ENCODE results near the gene KAZN.
"Not testable (repeated sequence)": the region's sequence is repeated elsewhere in the genome, so short reads cannot be mapped to it uniquely, and the experiment has no call there.

KAZN gene

GRCh38 chr1:14598498-14599182 is at the start of gene KAZN:
Gene KAZN (plus strand): TSS chr1:14598685.
- DNase-seq, result no peak

GRCh38 chr1:14549897-14550620 is 48.4 kb upstream of the KAZN start:
- no peak for DNase-seq

GRCh38 chr1:14551386-14551785 is 47.1 kb upstream of the KAZN start:
- no peak for DNase-seq

- DNase-seq, result no peak
These were observed 46.1 kb upstream of the KAZN start for GRCh38 chr1:14552246-14552965.

- DNase-seq, result no peak
These were observed 44.8 kb upstream of the KAZN start for GRCh38 chr1:14553711-14554110.

GRCh38 chr1:14555091-14555490 is 43.4 kb upstream of the KAZN start:
- DNase-seq, result no peak

- no peak for DNase-seq
These were observed 37.3 kb upstream of the KAZN start for GRCh38 chr1:14561014-14561693.

- DNase-seq, result no peak
These were observed 33.4 kb upstream of the KAZN start for GRCh38 chr1:14565090-14565489.

- DNase-seq, result no peak
These were observed 31.4 kb upstream of the KAZN start for GRCh38 chr1:14567056-14567455.

GRCh38 chr1:14567903-14568302 is 30.6 kb upstream of the KAZN start:
- no peak for DNase-seq

- no peak for DNase-seq
These were observed 29.6 kb upstream of the KAZN start for GRCh38 chr1:14568716-14569355.

GRCh38 chr1:14570514-14570913 is 28.0 kb upstream of the KAZN start:
- no peak for DNase-seq

- DNase-seq, result no peak
These were observed 26.4 kb upstream of the KAZN start for GRCh38 chr1:14571810-14572767.

GRCh38 chr1:14572861-14573260 is 25.6 kb upstream of the KAZN start:
- no peak for DNase-seq

GRCh38 chr1:14576155-14576554 is 22.3 kb upstream of the KAZN start:
- no peak for DNase-seq

GRCh38 chr1:14577261-14577660 is 21.2 kb upstream of the KAZN start:
- no peak for DNase-seq

- no peak for DNase-seq
These were observed 20.3 kb upstream of the KAZN start for GRCh38 chr1:14578156-14578555.

GRCh38 chr1:14580295-14580694 is 18.2 kb upstream of the KAZN start:
- DNase-seq, result not testable (repeated sequence)

GRCh38 chr1:14580986-14581385 is 17.5 kb upstream of the KAZN start:
- DNase-seq, result no peak

GRCh38 chr1:14583788-14584187 is 14.7 kb upstream of the KAZN start:
- no peak for DNase-seq

- no peak for DNase-seq
These were observed 12.8 kb upstream of the KAZN start for GRCh38 chr1:14585728-14586127.
